Endothelial cell of umbilical vein (primary cell): ENCODE data around the gene PGD. TPM values are rescaled to one million over a fixed set of nuclear protein-coding genes. Genes with fewer than 3 reads are reported as not detected.

Source experiments
- BruUV-seq: library from RNA; stranded (reverse); fragments of 400-500 nt; replicated peaks from 2 replicates; lab custom pipeline; 2021; lab: Mats Ljungman, UMichigan
- CTCF ChIA-PET: fragments of 300-600, 350-600 bp; sonication (Branson Sonifier 250); formaldehyde crosslinking; loops from one replicate; lab custom pipeline; 2021; ENCODE audit warnings: antibody characterized with exemption, inconsistent platforms; lab: Charles Lee
- POLR2A ChIA-PET: fragments of 300-600, 350-600 bp; sonication (Branson Sonifier 250); formaldehyde crosslinking; loops from one replicate; lab custom pipeline; 2021; ENCODE audit warnings: antibody characterized with exemption, inconsistent platforms; lab: Charles Lee
- DNase-seq: peaks from one replicate; pipeline ENCODE4 v3.0.0-alpha.2; 2011; ENCODE audit warnings: low read depth, low spot score
- FAIRE-seq: peaks from 2 replicates; lab custom pipeline; 2011; peaks lifted over from hg19 to GRCh38; lab: Jason Lieb, UNC
- H2AFZ ChIP-seq: 2 replicates; pipeline ENCODE4 v1.6.0; 2012; ENCODE audit warnings: low read depth, low read length, control low read depth, inconsistent platforms
- H3K27ac ChIP-seq: 2 replicates; pipeline ENCODE4 v1.5.1; 2011; ENCODE audit warnings: low read depth, mild to moderate bottlenecking, control low read depth, low read length, moderate library complexity; ENCODE audit not compliant: insufficient read depth
- H3K27me3 ChIP-seq, 2 experiments: 2 replicates each; pipeline versions ENCODE4 v1.6.0 to v1.6.1; 2011; ENCODE audit warnings: low read length in 2 of 2, mixed read lengths in 1 of 2; ENCODE audit not compliant: control insufficient read depth in 2 of 2, insufficient read depth in 2 of 2
- H3K36me3 ChIP-seq, 2 experiments: 2 replicates in 1 of 2; 3 replicates in 1 of 2; pipeline ENCODE4 v1.5.1; 2011; ENCODE audit warnings: low read length in 2 of 2, mild to moderate bottlenecking in 1 of 2, moderate library complexity in 1 of 2; ENCODE audit not compliant: control insufficient read depth in 2 of 2, insufficient read depth in 2 of 2; ENCODE audit errors: extremely low read depth in 1 of 2
- H3K4me1 ChIP-seq: 3 replicates; pipeline ENCODE4 v1.5.1; 2011; ENCODE audit warnings: mild to moderate bottlenecking, low read length; ENCODE audit not compliant: control insufficient read depth, insufficient read depth; ENCODE audit errors: extremely low read depth
- H3K4me2 ChIP-seq: 2 replicates; pipeline ENCODE4 v1.6.1; 2011; ENCODE audit warnings: low read length, control low read depth, mixed read lengths; ENCODE audit not compliant: insufficient read depth
- H3K4me3 ChIP-seq, 3 experiments: fragments of 200-600 bp in 1 of 3; sonication (generic), shearing (Covaris generic) in 1 of 3; replicated peaks in 1 of 3; 2 replicates each; pipeline ENCODE4 v1.5.1; 2011 to 2016; ENCODE audit warnings: control low read depth in 3 of 3, low read length in 3 of 3, mild to moderate bottlenecking in 2 of 3, inconsistent platforms in 1 of 3, low read depth in 1 of 3, moderate library complexity in 1 of 3; ENCODE audit not compliant: insufficient read depth in 1 of 3
- H3K79me2 ChIP-seq: 2 replicates; pipeline ENCODE4 v1.6.0; 2012; ENCODE audit warnings: low read length, inconsistent platforms; ENCODE audit not compliant: control insufficient read depth, insufficient read depth
- H3K9ac ChIP-seq: replicated peaks from 2 replicates; pipeline ENCODE3; 2011; ENCODE audit warnings: low read length, control low read depth; ENCODE audit not compliant: insufficient read depth; ENCODE audit errors: extremely low read depth
- H3K9me1 ChIP-seq: replicated peaks from 3 replicates; pipeline ENCODE4 v1.6.0; 2011; ENCODE audit warnings: mild to moderate bottlenecking, low read length; ENCODE audit not compliant: control insufficient read depth, insufficient read depth; ENCODE audit errors: extremely low read depth
- H3K9me3 ChIP-seq: replicated peaks from 2 replicates; pipeline ENCODE4 v1.5.1; 2012; ENCODE audit warnings: low read length, inconsistent platforms; ENCODE audit not compliant: control insufficient read depth, insufficient read depth
- H4K20me1 ChIP-seq: replicated peaks from 2 replicates; pipeline ENCODE3; 2011; ENCODE audit warnings: mild to moderate bottlenecking, low read length; ENCODE audit not compliant: control insufficient read depth, insufficient read depth; ENCODE audit errors: extremely low read depth
- EZH2 ChIP-seq: IDR thresholded peaks from 2 replicates; pipeline ENCODE4 v1.6.1; 2012; ENCODE audit warnings: borderline replicate concordance, low read depth, mild to moderate bottlenecking, moderate library complexity, low read length, inconsistent platforms; ENCODE audit not compliant: severe bottlenecking
- FOS ChIP-seq: IDR thresholded peaks from 2 replicates; pipeline ENCODE4 v1.6.1; 2011; ENCODE audit warnings: mild to moderate bottlenecking, low read length, moderate library complexity, borderline replicate concordance; ENCODE audit not compliant: insufficient read depth
- GATA2 ChIP-seq: IDR thresholded peaks from 2 replicates; pipeline ENCODE4 v1.7.0; 2011; ENCODE audit warnings: low read depth, mild to moderate bottlenecking, moderate library complexity, mixed read lengths, low read length; ENCODE audit not compliant: insufficient read length, insufficient read depth
- JUN ChIP-seq: IDR thresholded peaks from 2 replicates; pipeline ENCODE4 v1.6.1; 2011; ENCODE audit warnings: borderline replicate concordance, low read depth; ENCODE audit not compliant: insufficient read length, insufficient read depth
- MYC ChIP-seq: IDR thresholded peaks from one replicate; pipeline ENCODE4 v1.6.1; 2011; ENCODE audit warnings: mild to moderate bottlenecking, low read depth, low read length
- POLR2A ChIP-seq: IDR thresholded peaks from 2 replicates; pipeline ENCODE4 v1.6.1; 2012; ENCODE audit warnings: low read depth, mild to moderate bottlenecking, control low read depth, low read length
- POLR2AphosphoS5 ChIP-seq: IDR thresholded peaks from 2 replicates; pipeline ENCODE4 v1.6.1; 2012; ENCODE audit warnings: low read depth, mild to moderate bottlenecking, control low read depth, low read length, moderate library complexity; ENCODE audit not compliant: insufficient read depth
- dilution Hi-C: fragments of 300-500 bp; cut with MboI; formaldehyde crosslinking; loops from one replicate; pipeline ENCODE4 v1.15.0; 2019; ENCODE audit warnings: low sequenced_read_pairs; ENCODE audit not compliant: extremely low pct_ligation_motif_present
- intact Hi-C: fragments of 100-400 bp; cut with micrococcal nuclease; formaldehyde crosslinking; loops from one replicate; pipeline ENCODE4 v1.10.0; 2022
- polyA plus RNA-seq, 4 experiments: library from polyadenylated mRNA; depleted of rRNA in 3 of 4; stranded (reverse) in 3 of 4; unstranded in 1 of 4; fragments of >200 nt; gene quantifications; 2 replicates each; pipeline versions ENCODE4 v1.2.1 to v1.2.3, GENCODE V29; 2011 to 2012; ENCODE audit warnings: missing spikeins in 1 of 4
- total RNA-seq: library from RNA; stranded (reverse); gene quantifications from 2 replicates; pipeline ENCODE4 v1.2.3, GENCODE V29; 2021
- TF ChIP-seq, protein P1 (sequence below), 2 donors: IDR thresholded peaks; 1 replicate in 1 of 2; 2 replicates in 1 of 2; pipeline ENCODE4 v1.5.1; 2011; ENCODE audit warnings: low read length in 2 of 2, mild to moderate bottlenecking in 2 of 2, moderate library complexity in 2 of 2, control low read depth in 1 of 2, inconsistent platforms in 1 of 2, low read depth in 1 of 2; ENCODE audit not compliant: insufficient read depth in 1 of 2; ENCODE audit errors: extremely low read depth in 1 of 2

The PGD gene
- total and polyA plus RNA-seq, 2 donors (not counting 3 experiments of a cell fraction or from before 2014, with no cell fraction given): 196 to 303 TPM

DNA sequence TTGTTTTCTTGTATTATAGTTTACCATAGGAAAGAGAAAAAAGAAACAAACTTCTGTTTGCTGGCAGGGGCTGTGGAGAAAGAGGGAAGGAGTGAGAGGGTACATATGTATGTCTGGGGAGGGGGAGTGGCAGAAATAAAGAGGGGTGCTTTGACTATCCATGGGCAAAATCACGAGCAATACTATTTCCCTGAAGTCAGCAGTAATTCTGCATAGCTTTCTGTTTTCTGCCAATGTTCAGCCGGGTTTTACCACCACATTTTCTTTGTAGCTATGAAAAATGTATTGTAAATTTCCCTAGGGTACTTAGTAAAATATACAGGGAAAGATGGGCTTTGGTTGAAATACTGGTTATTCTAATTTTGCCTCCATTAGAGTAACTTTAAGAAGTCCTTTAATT, 45.2 kb upstream of the PGD start:
- no peaks in the 10 kb centered on the region for H3K27me3 ChIP-seq
- no TSS peak for BruUV-seq
- no peak for DNase-seq
- no peak for FAIRE-seq
- H4K20me1 ChIP-seq: no peaks in the 10 kb centered on the region
- dilution Hi-C loops: no loop called here
- H3K4me1 ChIP-seq: no peaks in the 10 kb centered on the region
- H3K36me3 ChIP-seq: peaks cover 0 to 2% of the 10 kb centered on the region in 2 experiments
- no peaks in the 10 kb centered on the region for H3K79me2 ChIP-seq
- no peak overlapping the region for H3K4me2 ChIP-seq
- no peak overlapping the region for H2AFZ ChIP-seq
- H3K9ac ChIP-seq: no peak overlapping the region
- ChIA-PET POLR2A (no interaction called here), CTCF (no interaction called here)
- no peak overlapping the region for H3K4me3 ChIP-seq
- no peaks in the 10 kb centered on the region for H3K9me1 ChIP-seq
- intact Hi-C loops: no loop called here
- TF ChIP-seq FOS: no peak
- TF ChIP-seq GATA2: no peak
- no peak for TF ChIP-seq MYC
- TF ChIP-seq EZH2: no peak
- no peak for TF ChIP-seq JUN
- TF ChIP-seq, protein P1, sequence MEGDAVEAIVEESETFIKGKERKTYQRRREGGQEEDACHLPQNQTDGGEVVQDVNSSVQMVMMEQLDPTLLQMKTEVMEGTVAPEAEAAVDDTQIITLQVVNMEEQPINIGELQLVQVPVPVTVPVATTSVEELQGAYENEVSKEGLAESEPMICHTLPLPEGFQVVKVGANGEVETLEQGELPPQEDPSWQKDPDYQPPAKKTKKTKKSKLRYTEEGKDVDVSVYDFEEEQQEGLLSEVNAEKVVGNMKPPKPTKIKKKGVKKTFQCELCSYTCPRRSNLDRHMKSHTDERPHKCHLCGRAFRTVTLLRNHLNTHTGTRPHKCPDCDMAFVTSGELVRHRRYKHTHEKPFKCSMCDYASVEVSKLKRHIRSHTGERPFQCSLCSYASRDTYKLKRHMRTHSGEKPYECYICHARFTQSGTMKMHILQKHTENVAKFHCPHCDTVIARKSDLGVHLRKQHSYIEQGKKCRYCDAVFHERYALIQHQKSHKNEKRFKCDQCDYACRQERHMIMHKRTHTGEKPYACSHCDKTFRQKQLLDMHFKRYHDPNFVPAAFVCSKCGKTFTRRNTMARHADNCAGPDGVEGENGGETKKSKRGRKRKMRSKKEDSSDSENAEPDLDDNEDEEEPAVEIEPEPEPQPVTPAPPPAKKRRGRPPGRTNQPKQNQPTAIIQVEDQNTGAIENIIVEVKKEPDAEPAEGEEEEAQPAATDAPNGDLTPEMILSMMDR (IDR thresholded peaks at IDR 0.05; ENCODE audit: extremely low read depth in 1 of 2, insufficient read depth in 1 of 2, low read depth in 1 of 2, low read length in 2 of 2): no peak
- no peak for TF ChIP-seq POLR2A
- no peak overlapping the region for H3K27ac ChIP-seq
- no peaks in the 10 kb centered on the region for H3K9me3 ChIP-seq

- no peaks in the 10 kb centered on the region for H3K79me2 ChIP-seq
- CTCF ChIA-PET: interaction anchor here (0.9 kb wide), 1 partner anchor 18 kb away, joined by 6 read pairs; no protein-coding TSS in a partner anchor
- H3K4me2 ChIP-seq: no peak overlapping the region
- no peaks in the 10 kb centered on the region for H3K4me1 ChIP-seq
- H3K4me3 ChIP-seq: no peak overlapping the region
- DNase-seq (no peak), FAIRE-seq (no peak)
- TF ChIP-seq POLR2AphosphoS5 (no peak), GATA2 (no peak)
- H2AFZ ChIP-seq: no peak overlapping the region
- intact Hi-C loops: no loop called here
- no peak overlapping the region for H3K27ac ChIP-seq
- POLR2A ChIA-PET: no interaction called here
- no peak overlapping the region for H3K9ac ChIP-seq
- no TSS peak for BruUV-seq
- peaks cover 0 to 4% of the 10 kb centered on the region in 2 experiments for H3K36me3 ChIP-seq
- no peaks in the 10 kb centered on the region for H3K27me3 ChIP-seq
- peaks cover 2% of the 10 kb centered on the region for H4K20me1 ChIP-seq
- dilution Hi-C loops: no loop called here
- H3K9me3 ChIP-seq: no peaks in the 10 kb centered on the region
- no peaks in the 10 kb centered on the region for H3K9me1 ChIP-seq
These were observed 38.8 kb upstream of the PGD start for GRCh38 chr1:10360045-10360444.
